ENCODE data around the gene RALGAPB.
"Not testable (repeated sequence)": the region's sequence is repeated elsewhere in the genome, so short reads cannot be mapped to it uniquely, and the experiment has no call there.

Gene RALGAPB

GRCh38 chr20:38499366-38499765, 26.7 kb downstream of the RALGAPB start:
- TF ChIP-seq ZFX (IDR thresholded peaks at IDR 0.05; ENCODE audit: borderline replicate concordance): no peak
- no peak for TF ChIP-seq CTCF (IDR thresholded peaks at IDR 0.05)
- no peak overlapping the region for H3K27ac ChIP-seq

GRCh38 chr20:38501858-38502436, 29.3 kb downstream of the RALGAPB start:
- TF ChIP-seq CTCF (IDR thresholded peaks at IDR 0.05) (no peak), ZFX (IDR thresholded peaks at IDR 0.05; ENCODE audit: borderline replicate concordance) (no peak)
- H3K27ac ChIP-seq: peak overlapping the region; percentile 62

- H3K27ac ChIP-seq: no peak overlapping the region
- TF ChIP-seq CTCF (IDR thresholded peaks at IDR 0.05): no peak
Observed at GRCh38 chr20:38504368-38505090, 31.9 kb downstream of the RALGAPB start.

- TF ChIP-seq CTCF (IDR thresholded peaks at IDR 0.05) (no peak), ZFX (IDR thresholded peaks at IDR 0.05; ENCODE audit: borderline replicate concordance) (no peak)
- H3K27ac ChIP-seq: no peak overlapping the region
Observed at GRCh38 chr20:38505091-38505455, 32.4 kb downstream of the RALGAPB start.

DNA sequence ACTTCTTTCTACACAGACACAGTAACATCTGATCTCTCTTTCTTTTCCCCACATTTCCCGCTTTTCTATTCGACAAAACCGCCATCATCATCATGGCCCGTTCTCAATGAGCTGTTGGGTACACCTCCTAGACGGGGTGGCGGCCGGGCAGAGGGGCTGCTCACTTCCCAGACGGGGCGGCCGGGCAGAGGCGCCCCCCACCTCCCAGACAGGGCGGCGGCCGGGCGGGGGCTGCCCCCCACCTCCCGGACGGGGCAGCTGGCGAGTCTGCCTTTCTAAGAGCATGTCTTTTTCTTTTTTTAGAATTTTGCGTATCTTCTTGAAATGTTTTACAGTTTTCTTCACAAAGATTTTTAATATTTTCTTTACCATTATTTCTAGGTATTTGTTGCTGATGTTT, 39.1 kb downstream of the RALGAPB start:
- not testable (repeated sequence) for H3K27ac ChIP-seq

DNA sequence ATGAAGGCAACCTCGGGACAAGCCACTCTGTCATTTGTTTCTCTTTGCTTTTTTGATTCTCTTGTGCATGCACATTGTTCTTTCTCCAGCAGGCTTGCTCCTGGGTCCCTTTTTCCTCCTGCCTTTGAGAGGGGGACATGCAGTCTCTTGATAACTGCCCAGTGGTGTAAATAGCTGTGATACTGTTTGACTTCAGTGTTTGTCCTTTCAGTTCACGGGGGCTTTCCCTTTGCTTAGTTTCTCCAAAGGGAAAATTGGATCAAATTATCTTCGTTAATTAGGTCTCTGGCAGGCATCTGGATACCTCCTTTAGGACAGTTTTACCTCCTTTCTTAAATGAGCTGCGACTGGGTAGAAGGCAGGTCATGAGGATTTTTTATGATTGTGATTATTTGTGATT, 41.5 kb downstream of the RALGAPB start:
- TF ChIP-seq ZFX (IDR thresholded peaks at IDR 0.05; ENCODE audit: borderline replicate concordance) (no peak), CTCF (IDR thresholded peaks at IDR 0.05) (no peak)
- H3K27ac ChIP-seq: no peak overlapping the region

GRCh38 chr20:38514947-38515346, 42.3 kb downstream of the RALGAPB start:
- TF ChIP-seq CTCF (IDR thresholded peaks at IDR 0.05): no peak
- no peak for TF ChIP-seq ZFX (IDR thresholded peaks at IDR 0.05; ENCODE audit: borderline replicate concordance)
- H3K27ac ChIP-seq: no peak overlapping the region

DNA sequence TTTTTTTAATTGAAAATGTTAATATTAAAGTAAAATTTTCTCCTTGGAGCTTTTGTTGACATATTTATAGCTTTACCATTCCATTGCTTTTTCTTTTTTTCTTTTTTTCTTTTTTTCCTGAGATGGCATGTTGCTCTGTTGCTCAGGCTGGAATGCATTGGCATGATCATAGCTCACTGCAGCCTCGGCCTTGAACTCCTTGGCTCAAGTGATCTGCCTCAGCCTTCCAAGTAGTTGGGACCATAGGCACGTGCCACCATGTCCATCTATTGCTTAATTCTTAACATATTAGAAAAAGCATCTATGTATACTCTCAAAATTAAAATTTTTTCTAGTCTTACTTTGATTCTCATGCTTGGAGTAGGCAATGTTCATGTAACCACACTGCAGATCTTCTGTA, 43.0 kb downstream of the RALGAPB start:
- no peak for TF ChIP-seq ZFX (IDR thresholded peaks at IDR 0.05; ENCODE audit: borderline replicate concordance)
- TF ChIP-seq CTCF (IDR thresholded peaks at IDR 0.05): no peak
- H3K27ac ChIP-seq: no peak overlapping the region

All from 22Rv1 (cell line).